ENCODE results near the gene DXO.
A peak's percentile ranks its signal among the peaks of the same experiment; 100 is the strongest.
"Not testable (repeated sequence)": the region's sequence is repeated elsewhere in the genome, so short reads cannot be mapped to it uniquely, and the experiment has no call there.

Gene DXO

GRCh38 chr6:31956796-31957195, 15.1 kb downstream of the DXO start:
- no peak for DNase-seq

GRCh38 chr6:31954511-31954910, 17.4 kb downstream of the DXO start:
- DNase-seq, result no peak

- no peak for DNase-seq
These were observed 19.0 kb downstream of the DXO start for GRCh38 chr6:31952890-31953289.

- no peak for DNase-seq
These were observed 19.7 kb downstream of the DXO start for GRCh38 chr6:31952140-31952805.

DNA sequence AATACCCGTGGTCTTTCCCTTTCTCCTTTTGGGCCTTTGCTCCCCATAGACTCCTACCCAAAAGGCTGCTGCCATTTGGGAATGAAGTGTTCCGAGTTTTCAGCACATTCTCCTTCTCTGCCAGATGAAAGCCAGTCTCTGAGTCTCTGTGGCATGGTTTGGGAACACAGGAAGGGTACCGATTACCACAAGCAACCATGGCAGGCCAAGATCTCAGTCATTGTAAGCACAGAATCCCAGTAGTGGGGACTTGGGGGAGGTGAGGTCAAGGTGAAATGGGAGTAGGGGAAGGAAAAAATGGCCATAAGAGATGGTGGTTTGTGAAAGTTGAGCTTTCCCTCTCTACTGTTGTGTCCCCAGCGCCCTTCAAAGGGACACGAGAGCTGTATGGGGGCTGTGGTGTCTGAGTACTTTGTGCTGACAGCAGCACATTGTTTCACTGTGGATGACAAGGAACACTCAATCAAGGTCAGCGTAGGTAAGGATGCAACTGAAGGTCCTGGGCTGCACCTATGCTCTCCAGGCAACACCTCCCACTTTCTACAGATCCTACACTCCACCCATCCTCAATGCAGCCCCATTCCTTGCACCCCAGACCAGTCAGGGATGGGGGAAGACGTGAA, 21.9 kb downstream of the DXO start:
- DNase-seq, result no peak

DNA sequence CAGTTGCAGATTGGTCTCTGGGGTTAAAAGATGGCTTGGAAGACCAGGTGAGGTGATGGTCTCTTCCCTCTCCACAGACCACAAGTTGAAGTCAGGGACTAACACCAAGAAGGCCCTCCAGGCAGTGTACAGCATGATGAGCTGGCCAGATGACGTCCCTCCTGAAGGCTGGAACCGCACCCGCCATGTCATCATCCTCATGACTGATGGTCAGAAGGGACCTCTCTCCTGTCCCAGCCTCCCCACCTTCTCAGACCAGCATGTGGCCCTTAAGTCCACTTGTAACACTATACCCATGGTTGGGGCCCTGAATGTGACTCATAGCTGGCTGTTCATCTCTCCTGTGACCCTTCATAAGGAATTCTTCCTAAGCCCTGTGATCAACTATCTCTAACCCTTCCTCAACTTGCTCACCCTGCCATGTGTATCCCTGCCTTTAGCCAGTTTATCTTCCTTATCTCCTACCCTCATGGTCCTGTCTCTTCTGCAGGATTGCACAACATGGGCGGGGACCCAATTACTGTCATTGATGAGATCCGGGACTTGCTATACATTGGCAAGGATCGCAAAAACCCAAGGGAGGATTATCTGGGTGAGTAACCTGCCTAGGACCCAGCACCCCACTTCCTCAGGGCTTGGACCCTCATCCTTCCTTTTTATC, 23.1 kb downstream of the DXO start:
- no peak for DNase-seq

DNA sequence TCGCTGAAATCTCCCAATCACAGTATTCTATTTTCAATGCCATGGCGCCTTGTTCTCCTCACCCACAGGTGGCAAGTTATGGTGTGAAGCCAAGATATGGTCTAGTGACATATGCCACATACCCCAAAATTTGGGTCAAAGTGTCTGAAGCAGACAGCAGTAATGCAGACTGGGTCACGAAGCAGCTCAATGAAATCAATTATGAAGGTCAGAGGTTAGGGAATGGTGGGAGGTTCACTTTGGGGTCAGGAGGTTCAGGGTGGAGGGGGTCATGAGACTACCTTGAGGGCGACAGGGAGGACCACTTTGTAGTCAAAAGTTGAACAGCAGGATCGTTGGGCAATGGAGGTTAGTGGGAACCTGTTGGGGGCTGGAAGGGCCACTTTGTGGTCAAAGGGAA, 23.6 kb downstream of the DXO start:
- DNase-seq, result no peak

DNA sequence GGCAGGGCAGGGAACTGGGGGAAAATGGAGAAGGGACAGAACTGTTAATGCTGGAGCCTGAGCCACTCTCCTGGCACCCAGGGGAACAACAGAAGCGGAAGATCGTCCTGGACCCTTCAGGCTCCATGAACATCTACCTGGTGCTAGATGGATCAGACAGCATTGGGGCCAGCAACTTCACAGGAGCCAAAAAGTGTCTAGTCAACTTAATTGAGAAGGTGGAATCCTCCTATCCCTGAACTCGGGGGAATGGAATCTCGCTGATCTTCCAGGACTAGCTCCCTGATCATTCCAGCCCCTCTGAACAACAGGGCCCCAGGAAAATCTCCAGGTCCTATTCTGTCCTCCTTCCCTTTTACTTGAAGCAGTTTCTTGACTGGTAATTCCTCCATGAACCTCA, 24.1 kb downstream of the DXO start:
- no peak for DNase-seq

DNA sequence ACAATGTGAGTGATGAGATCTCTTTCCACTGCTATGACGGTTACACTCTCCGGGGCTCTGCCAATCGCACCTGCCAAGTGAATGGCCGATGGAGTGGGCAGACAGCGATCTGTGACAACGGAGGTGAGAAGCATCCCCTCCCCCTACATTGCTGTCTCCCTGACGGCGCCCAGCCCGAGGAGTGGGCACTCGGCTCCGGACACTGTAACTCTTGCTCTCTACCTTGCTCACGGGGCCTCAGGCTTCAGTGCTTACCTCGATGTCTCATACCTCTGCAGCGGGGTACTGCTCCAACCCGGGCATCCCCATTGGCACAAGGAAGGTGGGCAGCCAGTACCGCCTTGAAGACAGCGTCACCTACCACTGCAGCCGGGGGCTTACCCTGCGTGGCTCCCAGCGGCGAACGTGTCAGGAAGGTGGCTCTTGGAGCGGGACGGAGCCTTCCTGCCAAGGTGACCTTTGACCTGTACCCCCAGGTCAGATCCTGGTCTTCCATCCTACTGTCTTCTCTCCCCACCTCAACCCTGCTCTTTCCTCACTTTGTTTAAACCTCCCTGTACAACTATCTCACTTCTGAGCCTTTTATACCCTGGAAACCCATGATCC, 24.8 kb downstream of the DXO start:
- no peak for DNase-seq

DNA sequence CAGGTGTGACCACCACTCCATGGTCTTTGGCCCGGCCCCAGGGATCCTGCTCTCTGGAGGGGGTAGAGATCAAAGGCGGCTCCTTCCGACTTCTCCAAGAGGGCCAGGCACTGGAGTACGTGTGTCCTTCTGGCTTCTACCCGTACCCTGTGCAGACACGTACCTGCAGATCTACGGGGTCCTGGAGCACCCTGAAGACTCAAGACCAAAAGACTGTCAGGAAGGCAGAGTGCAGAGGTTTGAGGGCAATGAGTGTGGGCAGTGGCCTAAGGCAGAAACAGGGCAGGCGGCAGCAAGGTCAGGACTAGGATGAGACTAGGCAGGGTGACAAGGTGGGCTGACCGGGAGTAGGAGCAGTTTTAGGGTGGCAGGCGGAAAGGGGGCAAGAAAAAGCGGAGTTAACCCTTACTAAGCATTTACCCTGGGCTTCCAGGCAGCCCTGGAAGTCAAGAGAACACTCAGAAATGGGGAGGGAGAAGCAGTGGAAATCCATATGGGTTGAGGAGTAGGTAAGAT, 25.5 kb downstream of the DXO start:
- no peak for DNase-seq

DNA sequence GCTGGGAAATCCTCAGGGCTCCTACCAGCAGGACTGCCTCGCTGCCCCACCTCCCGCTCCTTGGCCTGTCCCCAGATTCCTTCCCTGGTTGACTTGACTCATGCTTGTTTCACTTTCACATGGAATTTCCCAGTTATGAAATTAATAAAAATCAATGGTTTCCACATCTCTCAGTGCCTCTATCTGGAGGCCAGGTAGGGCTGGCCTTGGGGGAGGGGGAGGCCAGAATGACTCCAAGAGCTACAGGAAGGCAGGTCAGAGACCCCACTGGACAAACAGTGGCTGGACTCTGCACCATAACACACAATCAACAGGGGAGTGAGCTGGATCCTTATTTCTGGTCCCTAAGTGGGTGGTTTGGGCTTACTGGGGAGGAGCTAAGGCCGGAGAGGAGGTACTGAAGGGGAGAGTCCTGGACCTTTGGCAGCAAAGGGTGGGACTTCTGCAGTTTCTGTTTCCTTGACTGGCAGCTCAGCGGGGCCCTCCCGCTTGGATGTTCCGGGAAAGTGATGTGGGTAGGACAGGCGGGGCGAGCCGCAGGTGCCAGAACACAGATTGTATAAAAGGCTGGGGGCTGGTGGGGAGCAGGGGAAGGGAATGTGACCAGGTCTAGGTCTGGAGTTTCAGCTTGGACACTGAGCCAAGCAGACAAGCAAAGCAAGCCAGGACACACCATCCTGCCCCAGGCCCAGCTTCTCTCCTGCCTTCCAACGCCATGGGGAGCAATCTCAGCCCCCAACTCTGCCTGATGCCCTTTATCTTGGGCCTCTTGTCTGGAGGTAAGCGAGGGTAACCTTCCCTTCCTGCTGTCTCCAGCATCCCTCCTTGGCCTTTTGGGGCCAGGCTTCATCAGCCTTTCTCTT, 26.2 kb downstream of the DXO start, which contains the start of gene CFB:
Gene CFB, plus strand, starts transcription at position 589 of the 863 bp plus-strand sequence. Its CDS starts 127 bp downstream, at position 716.
- peak; percentile 20 for DNase-seq

DNA sequence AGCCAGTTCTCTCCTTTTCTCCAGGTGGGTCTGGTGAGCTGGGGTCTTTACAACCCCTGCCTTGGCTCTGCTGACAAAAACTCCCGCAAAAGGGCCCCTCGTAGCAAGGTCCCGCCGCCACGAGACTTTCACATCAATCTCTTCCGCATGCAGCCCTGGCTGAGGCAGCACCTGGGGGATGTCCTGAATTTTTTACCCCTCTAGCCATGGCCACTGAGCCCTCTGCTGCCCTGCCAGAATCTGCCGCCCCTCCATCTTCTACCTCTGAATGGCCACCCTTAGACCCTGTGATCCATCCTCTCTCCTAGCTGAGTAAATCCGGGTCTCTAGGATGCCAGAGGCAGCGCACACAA, 26.8 kb downstream of the DXO start:
- DNase-seq, result no peak

DNA sequence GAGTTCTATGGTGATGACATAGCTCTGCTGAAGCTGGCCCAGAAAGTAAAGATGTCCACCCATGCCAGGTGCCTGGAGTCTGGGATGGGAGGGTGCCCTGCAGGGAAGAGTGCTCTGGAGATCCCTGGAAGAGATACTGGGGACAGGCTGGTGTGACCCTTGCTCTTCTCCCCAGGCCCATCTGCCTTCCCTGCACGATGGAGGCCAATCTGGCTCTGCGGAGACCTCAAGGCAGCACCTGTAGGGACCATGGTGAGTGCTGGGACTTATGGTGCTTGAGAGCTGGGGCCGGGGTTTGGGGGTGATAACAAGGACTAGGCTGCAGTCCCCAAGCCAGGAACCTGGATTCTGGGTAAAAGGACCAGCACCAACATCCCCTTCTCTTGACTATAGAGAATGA, 28.2 kb downstream of the DXO start:
- no peak for DNase-seq

DNA sequence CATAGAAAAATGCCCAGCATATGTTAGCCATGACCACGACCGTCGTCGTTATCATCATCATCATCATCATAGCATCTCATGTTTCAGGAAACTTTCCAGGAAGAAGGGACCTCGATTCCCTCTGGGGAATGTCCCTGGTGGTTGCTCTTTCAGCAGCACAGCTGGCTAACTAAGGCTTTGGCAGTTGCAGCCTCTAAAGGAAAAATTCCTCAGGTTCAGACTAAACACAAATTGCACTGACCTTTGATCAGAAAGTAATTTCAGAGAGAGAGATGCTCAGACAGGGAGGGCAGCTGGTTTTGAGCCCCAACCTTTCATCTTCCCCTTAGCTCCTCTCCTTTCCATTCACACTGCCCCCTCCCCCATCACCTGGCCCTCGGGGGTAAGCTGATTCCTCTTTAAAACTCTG, 31.7 kb downstream of the DXO start:
- DNase-seq, result no peak

DNA sequence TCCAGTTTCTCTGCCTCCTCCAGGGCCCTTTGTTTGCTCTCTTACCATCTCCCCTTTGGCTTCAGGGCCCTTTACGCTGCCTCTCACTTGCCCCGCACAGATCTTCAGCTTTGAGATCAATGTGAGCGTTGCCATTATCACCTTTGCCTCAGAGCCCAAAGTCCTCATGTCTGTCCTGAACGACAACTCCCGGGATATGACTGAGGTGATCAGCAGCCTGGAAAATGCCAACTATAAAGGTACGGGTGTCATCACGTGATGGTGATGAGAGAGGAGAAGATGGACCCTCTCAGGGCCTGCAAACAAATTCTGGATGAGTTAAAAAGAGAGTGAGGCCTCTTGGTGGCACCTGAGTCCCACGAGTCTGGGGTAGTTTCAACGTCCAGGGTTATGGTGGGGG, 36.1 kb downstream of the DXO start:
- no peak for DNase-seq

DNA sequence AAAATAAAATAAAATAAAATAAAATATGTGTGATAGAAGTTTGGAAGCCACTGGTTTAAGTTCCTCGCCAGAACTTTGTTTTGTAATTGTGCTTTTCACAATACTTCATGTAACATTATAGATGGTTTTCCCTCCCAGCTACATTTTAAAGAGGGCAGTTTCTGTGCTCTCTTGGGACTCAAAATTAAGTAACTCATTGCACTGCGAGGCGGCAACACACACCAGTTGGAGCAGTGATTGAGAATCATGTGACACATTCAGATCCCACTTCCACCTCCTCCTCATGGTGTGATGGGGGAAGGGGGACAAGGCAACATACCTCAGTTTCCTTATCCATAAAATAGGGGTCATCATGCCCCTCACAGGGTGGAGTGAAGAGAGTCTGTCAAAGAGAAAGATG, 36.9 kb downstream of the DXO start:
- no peak for DNase-seq

DNA sequence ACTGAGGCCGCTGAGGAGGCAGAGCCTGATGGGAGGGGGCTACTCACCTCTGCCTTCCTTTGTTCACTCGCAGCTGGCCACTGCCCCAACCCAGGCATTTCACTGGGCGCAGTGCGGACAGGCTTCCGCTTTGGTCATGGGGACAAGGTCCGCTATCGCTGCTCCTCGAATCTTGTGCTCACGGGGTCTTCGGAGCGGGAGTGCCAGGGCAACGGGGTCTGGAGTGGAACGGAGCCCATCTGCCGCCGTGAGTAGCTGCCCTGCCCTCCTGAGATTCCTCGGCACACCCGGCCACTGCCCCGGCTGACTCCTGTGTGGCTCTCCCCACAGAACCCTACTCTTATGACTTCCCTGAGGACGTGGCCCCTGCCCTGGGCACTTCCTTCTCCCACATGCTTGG, 38.4 kb downstream of the DXO start:
- DNase-seq, result no peak

- not testable (repeated sequence) for DNase-seq
These were observed 39.8 kb downstream of the DXO start for GRCh38 chr6:31932137-31932536.

GRCh38 chr6:31930962-31931361, 41.0 kb downstream of the DXO start:
- DNase-seq, result no peak

- no peak for DNase-seq
These were observed 43.3 kb downstream of the DXO start for GRCh38 chr6:31928672-31928939.

- DNase-seq, result no peak
These were observed 43.9 kb downstream of the DXO start for GRCh38 chr6:31927863-31928671.

DNA sequence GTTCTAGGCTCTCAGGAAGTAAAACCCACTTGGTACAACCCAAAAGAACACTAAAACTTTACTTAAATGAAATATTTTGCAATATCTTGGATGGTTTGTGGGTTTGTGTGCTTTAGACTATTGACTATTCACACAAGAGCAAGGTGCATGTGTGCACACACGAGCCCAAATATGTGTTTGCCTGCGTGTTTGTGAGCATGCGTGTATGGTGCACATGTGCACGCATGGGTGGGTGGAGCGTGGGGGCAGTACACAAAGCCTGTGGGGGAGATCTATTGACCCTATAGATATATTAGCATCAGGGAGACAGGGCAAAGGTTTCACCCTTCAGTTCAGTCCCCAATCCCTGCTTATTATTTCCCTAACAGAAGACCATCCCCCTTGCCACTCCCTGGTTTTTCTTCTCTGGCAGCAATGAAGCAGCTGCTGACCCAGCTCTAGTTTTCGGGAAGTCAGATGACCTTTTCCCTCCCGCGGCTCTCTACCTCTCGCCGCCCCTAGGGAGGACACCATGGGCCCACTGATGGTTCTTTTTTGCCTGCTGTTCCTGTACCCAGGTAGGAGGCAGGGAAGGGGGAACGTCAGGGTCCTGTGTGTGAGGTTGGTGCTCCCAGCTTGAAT, 44.6 kb downstream of the DXO start, which contains the start of gene C2:
Gene C2, plus strand, starts transcription at position 476 of the 621 bp plus-strand sequence. Its CDS starts 36 bp downstream, at position 512.
- no peak for DNase-seq

All from DMS79 (cell line).